Measurements from ENCODE around the gene TRPM3.

GRCh38 chr9:70923961-70924360 is 197.5 kb downstream of the TRPM3 start:
- TF ChIP-seq CTCF (IDR thresholded peaks at IDR 0.05; ENCODE audit: low read length) (no peak), EZH2 (optimal IDR thresholded peaks at IDR 0.05; ENCODE audit: low read depth, low read length) (no peak), EZH2phosphoT487 (IDR thresholded peaks at IDR 0.05; ENCODE audit: low read length) (no peak)
